Osteocyte (in vitro differentiated cells): ENCODE results near the gene SOCS3. TPM values are rescaled to one million over a fixed set of nuclear protein-coding genes. Genes with fewer than 3 reads are reported as not detected.
A peak's percentile ranks its signal among the peaks of the same experiment; 100 is the strongest.
"Not testable (repeated sequence)": the region's sequence is repeated elsewhere in the genome, so short reads cannot be mapped to it uniquely, and the experiment has no call there.

Experiments used
- DNase-seq: peaks from one replicate; pipeline ENCODE4 v3.0.0; 2021; ENCODE audit warnings: mixed read lengths; ENCODE audit not compliant: unreplicated experiment; ENCODE audit errors: extremely low spot score
- H3K27ac Mint-ChIP-seq: one replicate; pipeline ENCODE4 v1.8.0; 2021; ENCODE audit warnings: mild to moderate bottlenecking, mixed read lengths; ENCODE audit not compliant: unreplicated experiment
- H3K27me3 Mint-ChIP-seq: one replicate; pipeline ENCODE4 v1.8.0; 2021; ENCODE audit warnings: mixed read lengths; ENCODE audit not compliant: unreplicated experiment
- H3K36me3 Mint-ChIP-seq: one replicate; pipeline ENCODE4 v1.8.0; 2021; ENCODE audit warnings: mixed read lengths; ENCODE audit not compliant: unreplicated experiment
- H3K4me1 Mint-ChIP-seq: one replicate; pipeline ENCODE4 v1.8.0; 2021; ENCODE audit warnings: mixed read lengths; ENCODE audit not compliant: unreplicated experiment
- H3K4me3 Mint-ChIP-seq: one replicate; pipeline ENCODE4 v1.8.0; 2021; ENCODE audit warnings: mild to moderate bottlenecking, moderate library complexity, mixed read lengths; ENCODE audit not compliant: unreplicated experiment
- H3K9me3 Mint-ChIP-seq: one replicate; pipeline ENCODE4 v1.8.0; 2021; ENCODE audit warnings: mixed read lengths; ENCODE audit not compliant: unreplicated experiment
- CTCF ChIP-seq: fragments of 200-600 bp; sonication (generic); IDR thresholded peaks from 2 replicates; pipeline ENCODE4 v1.5.0; 2021; ENCODE audit warnings: antibody characterized with exemption, mild to moderate bottlenecking, moderate library complexity
- total RNA-seq: library from RNA; stranded (reverse); gene quantifications from 2 replicates; pipeline ENCODE4 v1.2.1, GENCODE V29; 2021

SOCS3 gene
- total RNA-seq, 1 donor from 2014 or later: 86.4 TPM

- H3K36me3 Mint-ChIP-seq: no peaks in the 10 kb centered on the region
- H3K4me1 Mint-ChIP-seq: peaks cover 41% of the 10 kb centered on the region
- peak overlapping the region; percentile 12 for H3K27ac Mint-ChIP-seq
- no peak for DNase-seq
- H3K9me3 Mint-ChIP-seq: no peaks in the 10 kb centered on the region
- H3K4me3 Mint-ChIP-seq: no peak overlapping the region
- TF ChIP-seq CTCF: no peak
- H3K27me3 Mint-ChIP-seq: no peaks in the 10 kb centered on the region
These were observed 21.2 kb downstream of the SOCS3 start for GRCh38 chr17:78338486-78339259.

- Mint-ChIP-seq H3K9me3 (no peaks in the 10 kb centered on the region), H3K36me3 (no peaks in the 10 kb centered on the region), H3K4me3 (no peak overlapping the region), H3K4me1 (peaks cover 29% of the 10 kb centered on the region), H3K27ac (peak overlapping the region; percentile 73), H3K27me3 (no peaks in the 10 kb centered on the region)
- TF ChIP-seq CTCF: no peak
- no peak for DNase-seq
These were observed 22.4 kb downstream of the SOCS3 start for GRCh38 chr17:78337244-78338109.

- no peaks in the 10 kb centered on the region for H3K27me3 Mint-ChIP-seq
- no peak for TF ChIP-seq CTCF
- DNase-seq: no peak
- H3K4me3 Mint-ChIP-seq: no peak overlapping the region
- no peaks in the 10 kb centered on the region for H3K9me3 Mint-ChIP-seq
- H3K36me3 Mint-ChIP-seq: no peaks in the 10 kb centered on the region
- H3K27ac Mint-ChIP-seq: peak overlapping the region; percentile 80
- H3K4me1 Mint-ChIP-seq: peaks cover 38% of the 10 kb centered on the region
These were observed 24.7 kb downstream of the SOCS3 start for GRCh38 chr17:78335209-78335608.

GRCh38 chr17:78332991-78333390 lies 26.9 kb downstream of the SOCS3 start:
- peaks cover 53% of the 10 kb centered on the region for H3K4me1 Mint-ChIP-seq
- H3K27ac Mint-ChIP-seq: no peak overlapping the region
- H3K9me3 Mint-ChIP-seq: no peaks in the 10 kb centered on the region
- DNase-seq: no peak
- no peak for TF ChIP-seq CTCF
- no peak overlapping the region for H3K4me3 Mint-ChIP-seq
- no peaks in the 10 kb centered on the region for H3K27me3 Mint-ChIP-seq
- H3K36me3 Mint-ChIP-seq: no peaks in the 10 kb centered on the region

- H3K9me3 Mint-ChIP-seq, DNase-seq, H3K4me3 Mint-ChIP-seq, H3K36me3 Mint-ChIP-seq, H3K27me3 Mint-ChIP-seq: not testable (repeated sequence)
- Mint-ChIP-seq H3K27ac (peak overlapping the region; percentile 78), H3K4me1 (peaks cover 42% of the 10 kb centered on the region)
These were observed 28.5 kb downstream of the SOCS3 start for GRCh38 chr17:78331355-78331754.
